ENCODE data around the gene CDH7.
A peak's percentile ranks its signal among the peaks of the same experiment; 100 is the strongest.

The CDH7 gene

DNA sequence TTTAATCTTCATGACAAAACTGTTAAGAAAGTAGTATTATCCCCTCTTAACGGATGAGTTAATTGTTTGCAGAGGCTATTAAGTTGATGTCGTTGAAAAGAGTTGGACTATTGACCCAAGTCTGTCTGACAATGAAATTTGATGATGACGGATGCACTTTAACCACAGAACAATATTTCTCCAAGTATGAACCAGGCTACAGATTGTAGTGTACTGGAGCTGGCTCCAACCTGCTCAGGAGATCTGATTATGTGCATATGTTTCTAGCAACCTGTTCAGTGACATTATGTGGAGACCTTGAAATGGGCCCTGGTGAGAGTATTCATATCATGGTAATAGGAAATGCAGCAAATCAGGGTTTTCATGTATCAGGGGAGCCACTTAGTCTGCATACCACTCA, 174.1 kb downstream of the CDH7 start:
- Histone ChIP-seq H4K20me1 (ENCODE audit: insufficient read depth, low read length) (no peaks in the 10 kb centered on the region), H2AFZ (ENCODE audit: low read depth, low read length) (no peak overlapping the region), H3K9ac (ENCODE audit: low read length) (no peak overlapping the region), H3K27ac (ENCODE audit: low read length) (no peak overlapping the region), H3K27me3 (ENCODE audit: low read depth, low read length) (no peaks in the 10 kb centered on the region), H3K36me3 (replicated peaks; ENCODE audit: low read depth, low read length) (no peaks in the 10 kb centered on the region), H3K79me2 (ENCODE audit: low read length) (no peaks in the 10 kb centered on the region), H3K9me3 (ENCODE audit: insufficient read depth, low read length) (0 out of 2 replicates have a peak, but pooled peaks cover under 1% of the 10 kb centered on the region), H3K4me2 (ENCODE audit: low read length) (no peak overlapping the region), H3K4me3 (ENCODE audit: low read length) (no peak overlapping the region), H3K4me1 (ENCODE audit: low read length) (no peaks in the 10 kb centered on the region)
- TF ChIP-seq EZH2phosphoT487 (IDR thresholded peaks at IDR 0.05; ENCODE audit: low read depth): no peak
- TF ChIP-seq, protein P1, sequence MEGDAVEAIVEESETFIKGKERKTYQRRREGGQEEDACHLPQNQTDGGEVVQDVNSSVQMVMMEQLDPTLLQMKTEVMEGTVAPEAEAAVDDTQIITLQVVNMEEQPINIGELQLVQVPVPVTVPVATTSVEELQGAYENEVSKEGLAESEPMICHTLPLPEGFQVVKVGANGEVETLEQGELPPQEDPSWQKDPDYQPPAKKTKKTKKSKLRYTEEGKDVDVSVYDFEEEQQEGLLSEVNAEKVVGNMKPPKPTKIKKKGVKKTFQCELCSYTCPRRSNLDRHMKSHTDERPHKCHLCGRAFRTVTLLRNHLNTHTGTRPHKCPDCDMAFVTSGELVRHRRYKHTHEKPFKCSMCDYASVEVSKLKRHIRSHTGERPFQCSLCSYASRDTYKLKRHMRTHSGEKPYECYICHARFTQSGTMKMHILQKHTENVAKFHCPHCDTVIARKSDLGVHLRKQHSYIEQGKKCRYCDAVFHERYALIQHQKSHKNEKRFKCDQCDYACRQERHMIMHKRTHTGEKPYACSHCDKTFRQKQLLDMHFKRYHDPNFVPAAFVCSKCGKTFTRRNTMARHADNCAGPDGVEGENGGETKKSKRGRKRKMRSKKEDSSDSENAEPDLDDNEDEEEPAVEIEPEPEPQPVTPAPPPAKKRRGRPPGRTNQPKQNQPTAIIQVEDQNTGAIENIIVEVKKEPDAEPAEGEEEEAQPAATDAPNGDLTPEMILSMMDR (IDR thresholded peaks at IDR 0.05; ENCODE audit: low read depth, low read length): no peak

GRCh38 chr18:65934874-65935273, 184.1 kb downstream of the CDH7 start:
- H2AFZ ChIP-seq (ENCODE audit: low read depth, low read length): peak overlapping the region; percentile 37; the same call in 1 of the 2 replicates
- no peak overlapping the region for H3K4me2 ChIP-seq (ENCODE audit: low read length)
- no peak overlapping the region for H3K27ac ChIP-seq (ENCODE audit: low read length)
- H3K9me3 ChIP-seq (ENCODE audit: insufficient read depth, low read length): peaks cover 4% of the 10 kb centered on the region; the same call in 1 of the 2 replicates
- H3K9ac ChIP-seq (ENCODE audit: low read length): no peak overlapping the region
- H3K4me1 ChIP-seq (ENCODE audit: low read length): no peaks in the 10 kb centered on the region
- H3K27me3 ChIP-seq (ENCODE audit: low read depth, low read length): no peaks in the 10 kb centered on the region
- H3K4me3 ChIP-seq (ENCODE audit: low read length): no peak overlapping the region
- no peaks in the 10 kb centered on the region for H3K79me2 ChIP-seq (ENCODE audit: low read length)
- H4K20me1 ChIP-seq (ENCODE audit: insufficient read depth, low read length): no peaks in the 10 kb centered on the region
- TF ChIP-seq, protein P1 (IDR thresholded peaks at IDR 0.05; ENCODE audit: low read depth, low read length): no peak
- no peak for TF ChIP-seq EZH2phosphoT487 (IDR thresholded peaks at IDR 0.05; ENCODE audit: low read depth)
- H3K36me3 ChIP-seq (replicated peaks; ENCODE audit: low read depth, low read length): no peaks in the 10 kb centered on the region

DNA sequence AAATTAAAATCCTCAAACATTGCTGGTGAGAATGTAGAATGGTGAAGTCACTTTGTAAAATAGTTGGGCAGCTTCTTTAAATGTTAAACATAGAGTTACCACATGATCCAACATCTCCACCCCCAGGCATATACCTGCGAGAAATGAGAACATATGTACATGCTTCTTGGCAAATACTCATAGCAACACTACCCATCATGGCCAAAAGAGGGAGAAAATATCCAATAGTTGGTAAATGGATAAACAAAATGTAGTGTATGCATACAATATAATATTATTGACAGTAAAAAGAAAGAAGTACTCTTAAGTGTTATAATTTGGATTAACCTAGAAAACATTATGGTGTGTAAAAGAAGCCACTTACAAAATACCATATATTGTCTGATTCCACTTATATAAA, 185.9 kb downstream of the CDH7 start:
- Histone ChIP-seq H3K9ac (ENCODE audit: low read length) (no peak overlapping the region), H3K36me3 (replicated peaks; ENCODE audit: low read depth, low read length) (no peaks in the 10 kb centered on the region), H3K4me3 (ENCODE audit: low read length) (no peak overlapping the region), H4K20me1 (ENCODE audit: insufficient read depth, low read length) (no peaks in the 10 kb centered on the region), H3K4me2 (ENCODE audit: low read length) (no peak overlapping the region), H3K79me2 (ENCODE audit: low read length) (no peaks in the 10 kb centered on the region), H3K27me3 (ENCODE audit: low read depth, low read length) (no peaks in the 10 kb centered on the region), H3K27ac (ENCODE audit: low read length) (no peak overlapping the region), H3K4me1 (ENCODE audit: low read length) (no peaks in the 10 kb centered on the region), H2AFZ (ENCODE audit: low read depth, low read length) (no peak overlapping the region), H3K9me3 (ENCODE audit: insufficient read depth, low read length) (no peaks in the 10 kb centered on the region)
- TF ChIP-seq EZH2phosphoT487 (IDR thresholded peaks at IDR 0.05; ENCODE audit: low read depth): no peak
- TF ChIP-seq, protein P1 (IDR thresholded peaks at IDR 0.05; ENCODE audit: low read depth, low read length): peak; percentile 39

GRCh38 chr18:65937180-65937579, 186.4 kb downstream of the CDH7 start:
- no peak overlapping the region for H3K4me2 ChIP-seq (ENCODE audit: low read length)
- H3K36me3 ChIP-seq (replicated peaks; ENCODE audit: low read depth, low read length): no peaks in the 10 kb centered on the region
- no peak overlapping the region for H3K27ac ChIP-seq (ENCODE audit: low read length)
- no peaks in the 10 kb centered on the region for H3K27me3 ChIP-seq (ENCODE audit: low read depth, low read length)
- H3K4me1 ChIP-seq (ENCODE audit: low read length): no peaks in the 10 kb centered on the region
- H3K9me3 ChIP-seq (ENCODE audit: insufficient read depth, low read length): no peaks in the 10 kb centered on the region
- H3K9ac ChIP-seq (ENCODE audit: low read length): no peak overlapping the region
- no peak overlapping the region for H3K4me3 ChIP-seq (ENCODE audit: low read length)
- H4K20me1 ChIP-seq (ENCODE audit: insufficient read depth, low read length): no peaks in the 10 kb centered on the region
- no peak overlapping the region for H2AFZ ChIP-seq (ENCODE audit: low read depth, low read length)
- no peak for TF ChIP-seq EZH2phosphoT487 (IDR thresholded peaks at IDR 0.05; ENCODE audit: low read depth)
- TF ChIP-seq, protein P1 (IDR thresholded peaks at IDR 0.05; ENCODE audit: low read depth, low read length): no peak
- H3K79me2 ChIP-seq (ENCODE audit: low read length): no peaks in the 10 kb centered on the region
